ENCODE data around the gene C19orf47.
"Not testable (repeated sequence)": the region's sequence is repeated elsewhere in the genome, so short reads cannot be mapped to it uniquely, and the experiment has no call there.

The C19orf47 gene

DNA sequence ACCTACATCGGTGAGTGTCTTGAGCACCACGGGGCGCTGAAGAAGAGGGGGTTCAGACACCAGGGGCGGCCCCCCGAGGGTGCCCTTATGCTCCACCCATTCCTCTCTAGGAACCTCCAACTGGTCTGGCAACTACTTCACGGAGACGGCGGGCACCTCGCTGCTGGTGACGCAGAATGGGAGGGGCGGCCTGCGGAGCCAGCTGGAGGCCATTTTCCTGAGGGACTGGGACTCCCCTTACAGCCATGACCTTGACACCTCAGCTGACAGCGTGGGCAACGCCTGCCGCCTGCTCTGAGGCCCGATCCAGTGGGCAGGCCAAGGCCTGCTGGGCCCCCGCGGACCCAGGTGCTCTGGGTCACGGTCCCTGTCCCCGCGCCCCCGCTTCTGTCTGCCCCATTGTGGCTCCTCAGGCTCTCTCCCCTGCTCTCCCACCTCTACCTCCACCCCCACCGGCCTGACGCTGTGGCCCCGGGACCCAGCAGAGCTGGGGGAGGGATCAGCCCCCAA is 29.7 kb upstream of the C19orf47 start:
- no peak for DNase-seq (ENCODE audit: low read depth, low spot score)

DNA sequence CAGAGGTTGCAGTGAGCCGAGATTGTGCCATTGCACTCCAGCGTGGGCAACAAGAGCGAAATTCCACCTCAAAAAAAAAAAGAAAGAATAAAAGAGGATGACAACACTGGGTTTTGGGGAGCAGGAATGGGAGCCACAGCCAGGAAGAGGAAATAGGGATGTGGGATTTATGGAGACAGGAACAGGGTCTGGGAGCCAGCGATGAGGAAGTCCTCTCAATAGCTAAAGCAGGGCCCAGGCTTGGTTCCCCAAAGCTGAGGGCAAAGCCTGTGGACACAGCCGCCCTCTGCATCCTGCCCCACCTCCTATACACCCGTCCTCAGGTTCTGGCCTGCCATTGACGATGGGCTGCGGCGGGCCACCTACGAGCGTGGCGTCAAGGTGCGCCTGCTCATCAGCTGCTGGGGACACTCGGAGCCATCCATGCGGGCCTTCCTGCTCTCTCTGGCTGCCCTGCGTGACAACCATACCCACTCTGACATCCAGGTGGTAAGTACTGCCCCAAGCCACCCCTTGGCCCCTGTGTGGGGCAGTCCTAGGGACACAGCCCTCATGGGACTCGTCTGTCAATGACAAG is 28.2 kb upstream of the C19orf47 start:
- DNase-seq (ENCODE audit: low read depth, low spot score), result no peak

DNA sequence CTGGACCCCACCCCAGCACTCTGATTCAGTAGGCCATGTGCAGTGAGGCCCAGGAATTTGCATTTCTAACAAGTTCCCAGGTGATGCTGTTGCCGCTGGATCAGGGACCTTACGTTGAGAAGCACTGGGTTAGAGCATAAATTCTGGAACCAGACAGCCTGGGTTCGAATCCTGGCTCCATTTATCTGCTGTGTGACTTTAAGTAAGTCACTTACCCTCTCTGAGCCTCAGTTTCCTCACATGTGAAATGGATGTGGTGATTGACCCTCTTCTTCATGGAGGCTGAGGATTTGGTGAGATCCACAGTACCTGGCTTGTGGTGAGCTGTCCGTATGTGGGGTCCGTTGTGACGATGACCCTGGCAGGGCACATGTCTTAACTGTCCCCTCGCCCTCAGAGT is 25.9 kb upstream of the C19orf47 start:
- no peak for DNase-seq (ENCODE audit: low read depth, low spot score)

DNA sequence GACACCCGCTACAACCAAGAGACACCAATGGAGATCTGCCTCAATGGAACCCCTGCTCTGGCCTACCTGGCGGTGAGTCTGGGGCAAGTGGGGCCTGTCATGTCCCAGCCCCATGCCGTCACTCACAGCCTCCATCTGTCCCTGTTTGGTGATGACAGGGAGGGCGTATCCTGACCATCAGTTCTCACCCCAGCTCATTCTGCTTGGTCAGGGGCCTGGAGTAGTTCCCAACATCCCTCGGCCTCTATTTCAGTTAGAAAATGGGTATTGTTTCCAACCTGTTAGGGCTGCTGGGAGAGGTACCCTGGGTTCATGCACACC is 23.6 kb upstream of the C19orf47 start:
- DNase-seq (ENCODE audit: low read depth, low spot score), result no peak

DNA sequence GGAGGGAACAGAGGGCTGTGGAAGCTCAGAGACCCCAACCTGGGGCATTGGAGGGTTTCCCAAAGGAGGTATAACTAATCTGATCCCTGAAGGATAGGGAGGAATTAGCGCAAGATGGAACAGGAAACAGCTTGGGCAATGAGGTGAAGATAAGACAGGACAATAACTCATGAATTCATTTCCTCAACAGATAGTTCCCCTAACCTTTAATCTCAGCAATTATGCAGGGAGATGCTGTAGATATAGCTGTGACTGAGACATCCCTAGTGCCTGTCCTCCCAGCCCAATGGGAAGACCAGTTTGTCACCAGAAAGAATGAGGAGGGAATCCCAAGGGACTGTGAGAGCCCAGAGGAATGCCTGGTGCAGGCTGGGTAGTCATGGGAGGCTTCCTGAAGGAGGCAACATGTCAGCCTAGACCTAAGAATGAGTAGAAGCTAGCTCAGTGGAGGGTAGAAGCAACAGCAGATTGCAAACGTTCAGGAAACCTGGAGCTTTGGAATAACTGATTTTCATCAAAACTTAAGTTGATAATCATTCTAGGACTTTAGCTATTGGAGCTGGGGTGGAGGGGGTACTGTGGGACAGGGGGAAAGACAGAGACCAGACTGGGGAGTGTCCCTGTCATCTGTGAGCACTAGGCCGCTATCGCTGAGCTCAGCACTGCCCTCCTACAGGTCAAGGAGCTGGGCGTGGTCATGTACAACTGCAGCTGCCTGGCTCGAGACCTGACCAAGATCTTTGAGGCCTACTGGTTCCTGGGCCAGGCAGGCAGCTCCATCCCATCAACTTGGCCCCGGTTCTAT is 23.0 kb upstream of the C19orf47 start:
- DNase-seq (ENCODE audit: low read depth, low spot score), result no peak

DNA sequence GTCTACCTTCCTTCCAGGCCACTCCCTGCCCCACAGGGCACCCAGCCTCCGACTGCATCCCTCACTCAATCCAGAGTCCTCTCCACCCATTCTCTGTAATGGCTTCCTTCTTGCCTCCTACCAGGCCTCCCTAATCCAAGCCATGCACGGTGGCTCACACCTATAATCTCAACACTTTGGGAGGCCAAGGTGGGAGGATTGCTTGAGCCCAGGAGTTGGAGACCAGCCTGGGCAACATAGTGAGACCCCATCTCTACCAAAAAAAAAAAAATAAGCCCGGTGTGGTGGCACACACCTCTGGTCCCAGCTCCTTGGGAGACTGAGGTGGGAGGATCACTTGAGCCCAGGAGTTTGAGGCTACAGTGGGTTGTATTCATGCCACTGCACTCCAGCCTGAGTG is 22.1 kb upstream of the C19orf47 start:
- not testable (repeated sequence) for DNase-seq (ENCODE audit: low read depth, low spot score)

DNA sequence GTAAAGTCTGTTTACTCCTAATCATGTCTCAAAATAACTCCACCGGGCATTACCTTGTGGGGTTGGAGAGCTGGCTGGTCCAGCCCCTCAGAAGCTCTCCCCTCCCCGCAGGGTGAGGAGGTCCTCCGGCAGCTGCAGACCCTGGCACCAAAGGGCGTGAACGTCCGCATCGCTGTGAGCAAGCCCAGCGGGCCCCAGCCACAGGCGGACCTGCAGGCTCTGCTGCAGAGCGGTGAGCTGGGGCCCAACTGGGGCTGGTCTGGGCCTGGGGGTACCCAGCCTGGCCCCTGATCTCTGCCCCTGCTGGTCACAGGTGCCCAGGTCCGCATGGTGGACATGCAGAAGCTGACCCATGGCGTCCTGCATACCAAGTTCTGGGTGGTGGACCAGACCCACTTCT is 21.6 kb upstream of the C19orf47 start:
- DNase-seq (ENCODE audit: low read depth, low spot score), result no peak

DNA sequence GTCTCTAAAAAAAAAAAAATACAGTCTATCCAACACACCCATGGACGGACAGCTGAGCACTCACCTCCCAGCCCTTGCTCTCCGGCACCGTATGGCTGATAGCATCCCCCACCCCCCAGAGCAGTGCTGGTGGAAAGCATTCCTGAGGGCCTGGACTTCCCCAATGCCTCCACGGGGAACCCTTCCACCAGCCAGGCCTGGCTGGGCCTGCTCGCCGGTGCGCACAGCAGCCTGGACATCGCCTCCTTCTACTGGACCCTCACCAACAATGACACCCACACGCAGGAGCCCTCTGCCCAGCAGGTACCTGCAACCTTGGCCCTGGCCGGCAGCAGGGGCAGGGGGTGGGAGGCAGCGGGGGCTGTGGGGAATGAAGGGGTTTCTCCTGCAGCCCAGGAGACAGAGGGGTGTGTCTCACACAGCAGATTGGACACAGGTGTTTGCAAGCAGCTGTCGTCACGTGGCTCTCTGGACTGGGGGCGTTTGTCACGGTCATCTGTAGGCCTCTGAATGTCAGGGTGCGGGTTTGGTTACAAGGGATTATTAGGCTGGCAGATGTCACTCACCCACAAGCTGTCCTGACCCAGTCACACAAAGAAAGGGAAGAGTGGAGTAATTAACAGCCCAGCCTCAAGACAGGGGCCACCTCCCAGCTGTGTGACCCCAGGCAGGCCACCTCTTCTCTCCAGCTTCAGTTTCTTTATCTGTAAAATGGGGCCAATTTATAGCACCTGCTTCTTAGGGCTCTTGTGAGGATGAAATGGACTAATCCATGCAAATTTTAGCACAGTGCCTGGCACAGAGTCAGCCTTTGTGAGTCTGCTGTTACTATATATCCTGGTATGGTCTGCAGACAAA is 19.6 kb upstream of the C19orf47 start:
- no peak for DNase-seq (ENCODE audit: low read depth, low spot score)

DNA sequence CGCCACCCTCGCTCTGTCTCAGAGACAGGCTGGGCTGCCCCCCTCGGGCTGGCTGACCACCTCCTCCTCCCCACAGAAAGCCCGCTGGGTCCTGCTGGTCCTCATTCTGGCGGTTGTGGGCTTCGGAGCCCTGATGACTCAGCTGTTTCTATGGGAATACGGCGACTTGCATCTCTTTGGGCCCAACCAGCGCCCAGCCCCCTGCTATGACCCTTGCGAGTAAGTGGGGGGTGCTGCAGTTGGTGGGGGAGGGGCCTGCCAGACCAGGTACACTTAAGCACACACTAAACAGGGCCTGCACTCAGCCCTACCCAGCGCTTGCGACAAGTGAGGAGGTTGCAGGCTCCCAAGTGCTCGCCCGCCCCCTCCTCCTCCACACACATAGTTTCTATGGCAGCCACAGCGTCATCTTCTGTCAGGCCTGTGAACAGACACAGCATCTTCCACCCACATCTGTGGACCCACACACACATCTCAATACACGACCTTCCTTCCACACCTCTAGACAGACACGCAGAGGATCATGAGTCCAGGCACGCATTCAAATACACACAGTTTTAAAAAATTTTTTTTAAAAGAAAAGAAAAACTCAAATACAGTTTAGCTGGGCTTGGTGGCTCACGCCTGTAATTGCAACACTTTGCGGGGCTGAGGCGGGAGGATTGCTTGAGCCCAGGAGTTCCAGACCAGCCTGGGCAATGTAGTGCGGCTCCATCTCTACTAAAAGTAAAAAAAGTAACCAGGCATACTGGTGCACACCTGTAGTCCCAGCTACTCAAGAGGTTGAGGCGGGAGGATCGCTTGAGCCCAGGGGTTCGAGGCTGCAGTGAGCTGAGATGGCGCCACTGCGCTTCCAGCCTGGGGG is 18.7 kb upstream of the C19orf47 start:
- DNase-seq (ENCODE audit: low read depth, low spot score), result peak; percentile 83

DNA sequence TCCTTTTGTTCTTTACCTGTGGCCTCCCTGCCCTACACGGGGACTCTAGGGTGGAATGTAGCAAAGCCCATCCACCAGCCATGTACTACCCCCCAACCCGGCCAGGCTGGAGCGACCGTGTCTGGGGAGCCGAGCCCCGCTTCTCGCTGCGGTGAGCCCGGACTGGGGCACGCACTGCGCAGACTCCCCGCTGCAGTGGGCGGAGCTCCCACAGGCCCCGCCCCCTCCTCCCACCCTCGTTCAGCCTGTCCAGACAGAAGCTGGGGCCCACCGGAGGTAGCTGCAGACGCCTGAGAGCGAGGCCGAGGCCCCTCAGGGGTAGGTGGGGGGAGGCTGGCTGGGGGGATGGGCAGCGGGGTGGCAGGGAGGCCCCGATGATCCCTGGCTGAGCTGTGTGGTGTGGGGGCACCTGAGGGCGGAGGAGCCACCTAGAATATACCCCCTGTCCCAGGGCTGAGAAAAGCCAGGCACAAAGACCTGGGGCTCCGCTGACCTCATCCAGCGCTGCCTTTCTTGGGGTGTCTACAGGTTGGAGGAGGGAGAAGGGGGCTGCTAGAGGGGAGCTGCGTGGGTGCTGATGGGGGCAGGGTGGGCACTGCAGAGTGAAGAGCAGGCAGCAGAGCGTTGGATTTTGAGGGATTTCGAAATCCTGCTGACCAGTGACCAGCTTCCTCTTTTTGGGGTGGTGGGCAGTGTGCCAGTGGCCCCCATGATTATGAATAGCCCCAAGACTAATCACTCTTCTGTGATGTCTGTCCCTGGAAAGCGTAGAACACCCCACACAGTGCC is 17.6 kb upstream of the C19orf47 start:
- DNase-seq (ENCODE audit: low read depth, low spot score), result peak; percentile 90

DNA sequence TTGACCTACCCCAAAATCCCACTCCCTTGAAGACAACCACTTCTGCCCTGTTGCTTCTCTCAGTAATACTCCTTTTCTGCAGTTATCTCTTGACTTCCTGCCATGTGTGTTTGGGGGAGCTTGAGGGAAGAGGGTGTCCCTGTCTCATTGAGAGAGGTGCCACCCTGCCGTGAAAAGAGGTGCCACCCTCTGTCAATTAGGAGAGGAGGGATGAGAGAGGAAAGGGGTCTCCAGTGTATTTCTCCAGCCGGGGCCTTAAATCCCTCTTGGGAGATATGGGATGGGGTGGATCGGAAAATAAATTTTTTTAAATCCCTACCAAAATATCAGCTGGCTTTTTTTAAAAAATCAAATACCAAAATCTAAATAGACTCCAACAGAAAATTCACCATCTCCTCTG is 16.8 kb upstream of the C19orf47 start:
- DNase-seq (ENCODE audit: low read depth, low spot score), result no peak

DNA sequence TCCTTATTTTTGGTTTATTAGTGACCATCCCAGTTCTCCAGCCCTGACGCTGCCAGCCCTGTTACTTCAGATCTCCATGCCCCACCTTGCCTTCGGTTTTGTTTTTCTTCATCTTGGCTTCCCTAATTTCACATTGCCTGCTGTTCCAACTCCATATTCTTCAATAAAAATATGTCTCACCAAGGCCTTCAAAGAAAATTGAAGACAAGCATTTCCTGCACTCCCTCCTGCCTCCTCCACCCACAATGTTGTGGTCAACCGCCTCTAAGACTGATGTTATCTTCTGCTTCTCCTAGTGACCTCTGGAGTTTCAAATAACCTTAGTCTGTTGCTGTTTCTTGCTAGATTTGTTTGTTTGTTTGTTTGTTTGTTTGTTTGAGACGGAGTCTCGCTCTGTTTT is 14.9 kb upstream of the C19orf47 start:
- no peak for DNase-seq (ENCODE audit: low read depth, low spot score)

DNA sequence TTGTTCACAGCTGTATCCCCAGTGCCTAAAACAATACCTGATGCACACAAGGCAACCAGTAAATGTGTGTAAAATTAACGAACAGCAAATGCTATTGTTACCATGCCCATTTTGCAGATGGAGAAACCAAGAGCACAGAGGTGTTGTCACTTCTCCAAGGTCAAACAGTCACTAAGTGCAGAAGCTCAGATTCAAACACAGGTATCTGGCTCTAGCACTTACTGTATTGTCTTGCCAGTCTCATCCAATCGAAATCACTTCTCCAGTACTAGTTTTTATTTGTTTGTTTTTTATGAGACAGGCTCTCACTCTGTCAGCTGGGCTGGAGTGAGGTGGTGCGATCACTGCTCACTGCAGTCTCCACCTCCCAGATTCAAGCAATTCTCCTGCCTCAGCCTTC is 14.0 kb upstream of the C19orf47 start:
- no peak for DNase-seq (ENCODE audit: low read depth, low spot score)

DNA sequence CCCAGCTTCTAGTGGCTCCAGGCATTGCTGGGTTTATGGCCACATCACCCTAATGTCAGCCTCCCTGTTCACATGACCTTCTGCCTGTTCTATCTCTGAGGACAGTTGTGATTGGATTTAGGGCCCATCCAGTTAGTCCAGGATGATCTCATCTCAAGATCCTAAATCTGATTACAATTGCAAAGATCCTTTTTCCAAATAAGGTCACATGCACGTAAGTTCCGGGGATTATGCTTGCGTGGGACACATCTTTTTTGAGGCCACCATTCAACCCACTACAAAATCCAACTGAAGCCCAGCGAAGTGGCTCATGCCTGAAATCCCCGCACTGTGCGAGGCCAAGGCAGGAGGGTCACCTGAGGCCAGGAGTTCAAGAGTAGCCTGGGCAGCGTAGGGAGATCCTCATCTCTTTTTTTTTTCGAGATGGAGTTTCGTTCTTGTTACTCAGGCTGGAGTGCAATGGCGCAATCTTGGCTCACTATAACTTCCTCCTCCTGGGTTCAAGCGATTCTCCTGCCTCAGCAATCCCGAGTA is 12.6 kb upstream of the C19orf47 start:
- DNase-seq (ENCODE audit: low read depth, low spot score), result no peak

DNA sequence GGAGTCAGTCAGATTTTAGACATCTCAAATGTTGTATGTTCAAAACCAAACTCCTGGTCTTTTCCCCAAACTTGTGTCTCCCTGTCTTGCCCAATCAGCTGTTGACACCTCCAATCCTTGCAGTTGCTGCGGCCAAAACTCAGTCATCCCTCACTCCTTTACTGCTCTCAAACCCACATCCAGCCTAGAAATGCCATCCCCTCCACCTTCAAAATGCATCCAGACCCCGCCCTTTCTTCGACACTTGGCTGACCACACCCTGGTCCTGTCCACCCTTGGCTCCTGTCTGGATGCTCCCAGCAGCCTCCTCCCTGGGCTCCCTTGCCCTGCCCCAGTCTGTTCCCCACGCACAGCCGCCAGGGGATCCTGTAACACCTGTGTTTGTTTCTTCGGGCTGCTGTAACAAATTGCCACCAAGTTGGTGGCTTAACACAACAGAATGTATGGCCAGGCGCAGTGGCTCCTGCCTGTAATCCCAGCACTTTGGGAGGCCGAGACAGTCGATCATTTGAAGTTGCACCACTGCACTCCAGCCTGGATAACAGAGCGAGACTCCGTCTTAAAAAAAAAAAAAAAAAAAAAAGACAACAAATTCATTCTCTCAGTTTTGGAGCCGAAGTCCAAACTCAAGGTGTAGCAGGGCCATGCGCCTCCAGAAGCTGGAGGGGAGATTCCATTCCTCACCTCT is 12.0 kb upstream of the C19orf47 start:
- DNase-seq (ENCODE audit: low read depth, low spot score), result no peak

DNA sequence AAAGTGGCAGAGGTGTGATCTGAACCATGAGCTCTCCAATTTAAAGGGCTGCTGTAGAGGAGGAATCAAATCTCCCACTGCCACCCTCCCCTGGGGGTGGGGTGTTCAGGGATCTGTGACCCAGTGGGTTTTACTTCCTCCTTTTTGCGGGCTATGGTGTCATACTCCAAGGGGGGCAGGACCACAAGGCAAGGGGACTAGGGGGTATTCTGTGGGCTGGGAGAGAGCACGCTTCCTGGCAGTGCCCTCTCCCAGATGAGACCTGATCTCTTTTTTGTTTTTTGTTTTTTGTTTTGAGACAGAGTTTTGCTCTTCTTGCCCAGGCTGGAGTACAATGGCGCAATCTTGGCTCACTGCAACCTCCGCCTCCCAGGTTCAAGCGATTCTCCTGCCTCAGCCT is 10.6 kb upstream of the C19orf47 start:
- no peak for DNase-seq (ENCODE audit: low read depth, low spot score)

DNA sequence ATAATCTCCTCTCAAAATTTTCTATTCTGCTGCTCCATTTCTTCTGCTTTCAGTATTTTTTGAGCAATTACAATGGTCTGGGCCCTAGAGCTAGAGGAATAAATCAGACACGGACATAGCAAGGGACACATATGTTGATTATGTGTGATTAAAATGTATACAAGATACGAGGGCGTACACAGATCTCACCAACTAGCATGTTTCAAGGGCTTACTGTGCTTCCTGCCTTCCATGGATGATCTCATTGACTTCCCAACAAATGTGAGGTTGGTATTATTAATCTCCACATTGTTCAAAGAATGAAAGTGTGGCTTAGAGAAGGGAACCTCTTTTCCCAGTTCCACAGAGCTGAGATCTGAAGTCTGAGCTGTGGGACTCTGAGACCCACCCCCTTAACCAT is 9.4 kb upstream of the C19orf47 start:
- DNase-seq (ENCODE audit: low read depth, low spot score), result no peak

DNA sequence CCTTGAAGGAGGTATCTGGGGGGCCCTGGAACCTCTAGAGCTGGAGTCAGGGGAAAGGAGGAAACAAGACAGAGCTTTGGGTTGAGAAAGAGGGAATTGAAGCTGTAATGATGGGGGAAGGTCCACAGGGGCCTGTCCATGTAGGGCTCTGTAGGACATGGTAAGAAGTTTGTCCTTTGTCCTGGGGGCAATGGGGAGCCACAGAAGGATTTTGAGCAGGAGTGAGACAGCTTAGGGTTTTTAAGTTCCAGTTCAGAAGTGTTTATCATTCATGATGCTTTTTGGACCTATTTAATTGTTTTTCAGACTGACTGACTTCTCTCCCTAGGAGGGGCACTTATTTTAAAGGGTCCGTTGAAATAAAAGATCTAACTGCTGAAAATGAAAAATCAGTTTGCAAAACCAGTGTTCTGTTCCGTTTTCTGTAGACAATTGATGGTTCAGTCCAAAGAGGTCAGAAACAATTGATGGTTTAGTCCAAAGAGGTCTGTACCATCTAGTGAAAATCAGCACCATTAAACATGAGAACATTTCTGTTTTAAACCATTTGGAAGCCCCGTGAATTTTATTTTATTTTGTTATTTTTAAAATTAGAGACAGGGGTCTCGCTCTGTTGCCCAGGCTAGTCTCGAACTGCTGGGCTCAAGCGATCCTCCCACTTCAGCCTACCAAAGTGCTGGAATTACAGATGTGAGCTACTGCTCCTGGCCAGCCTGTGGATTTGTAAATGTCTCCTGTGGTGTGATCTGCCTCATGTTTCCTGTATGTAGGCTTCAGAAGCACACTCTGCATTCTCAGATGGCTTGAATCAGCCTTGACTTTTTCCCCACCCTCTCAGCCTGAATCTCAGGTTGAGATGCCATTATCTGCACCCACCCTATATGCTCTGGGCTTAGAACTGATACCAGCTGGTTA is 8.7 kb upstream of the C19orf47 start:
- DNase-seq (ENCODE audit: low read depth, low spot score), result no peak

Measured in astrocyte of the hippocampus (primary cell).